H1 (cell line): ENCODE data around the gene GJB3. TPM values are rescaled to one million over a fixed set of nuclear protein-coding genes. Genes with fewer than 3 reads are reported as not detected.
A peak's percentile ranks its signal among the peaks of the same experiment; 100 is the strongest.

ENCODE experiments used
- CTCF ChIA-PET: fragments of 300-600 bp; sonication (Branson Sonifier 250); formaldehyde crosslinking; loops from one replicate; lab custom pipeline; 2021; ENCODE audit not compliant: partially characterized antibody; lab: Charles Lee
- POLR2A ChIA-PET: fragments of 300-600 bp; sonication (Branson Sonifier 250); formaldehyde crosslinking; loops from one replicate; lab custom pipeline; 2021; ENCODE audit warnings: inconsistent platforms; ENCODE audit not compliant: partially characterized antibody; lab: Charles Lee
- DNase-seq, 2 experiments: peaks; one replicate each; pipeline versions ENCODE4 v3.0.0 to v3.0.0-alpha.2; 2010 to 2022; ENCODE audit warnings: low spot score in 2 of 2, low read depth in 1 of 2, mixed read lengths in 1 of 2
- FAIRE-seq: peaks from 2 replicates; lab custom pipeline; 2011; peaks lifted over from hg19 to GRCh38; lab: Jason Lieb, UNC
- H2AFZ ChIP-seq: 2 replicates; pipeline ENCODE4 v1.8.1; 2012; ENCODE audit warnings: low read length, inconsistent platforms
- H2AK5ac ChIP-seq: 2 replicates; pipeline ENCODE4 v1.6.1; 2013; ENCODE audit warnings: low read depth, low read length
- H2BK120ac ChIP-seq: replicated peaks from 2 replicates; pipeline ENCODE3; 2013; ENCODE audit warnings: low read depth, low read length, inconsistent platforms
- H2BK12ac ChIP-seq: 2 replicates; pipeline ENCODE4 v1.6.1; 2013; ENCODE audit warnings: low read depth, low read length
- H2BK15ac ChIP-seq: 2 replicates; pipeline ENCODE4 v1.6.1; 2013; ENCODE audit warnings: low read length
- H2BK20ac ChIP-seq: 2 replicates; pipeline ENCODE4 v1.6.1; 2013; ENCODE audit warnings: low read length
- H2BK5ac ChIP-seq: 2 replicates; pipeline ENCODE4 v1.6.1; 2013; ENCODE audit warnings: low read depth, low read length
- H3K14ac ChIP-seq: 2 replicates; pipeline ENCODE4 v1.6.1; 2013; ENCODE audit warnings: inconsistent platforms; ENCODE audit not compliant: insufficient read length
- H3K18ac ChIP-seq: 2 replicates; pipeline ENCODE4 v1.6.1; 2013; ENCODE audit warnings: low read length; ENCODE audit errors: extremely low read depth
- H3K23ac ChIP-seq: 2 replicates; pipeline ENCODE4 v1.6.1; 2013; ENCODE audit warnings: inconsistent platforms; ENCODE audit not compliant: insufficient read length
- H3K23me2 ChIP-seq: 2 replicates; pipeline ENCODE4 v1.6.1; 2013; ENCODE audit warnings: low read depth, low read length
- H3K27ac ChIP-seq: 2 replicates; pipeline ENCODE4 v1.6.1; 2011; ENCODE audit warnings: low read depth, low read length, inconsistent platforms
- H3K27me3 ChIP-seq, 4 experiments: replicated peaks in 1 of 4; 1 replicate in 1 of 4; 2 replicates in 3 of 4; pipeline versions ENCODE4 v1.6.1 to v1.8.1; 2011 to 2013; ENCODE audit warnings: low read length in 3 of 4, mild to moderate bottlenecking in 3 of 4, inconsistent platforms in 2 of 4, mixed read lengths in 2 of 4, moderate library complexity in 1 of 4; ENCODE audit not compliant: control insufficient read depth in 3 of 4, insufficient read depth in 3 of 4; ENCODE audit errors: extremely low read depth in 1 of 4
- H3K36me3 ChIP-seq, 4 experiments: 2 replicates each; pipeline versions ENCODE4 v1.6.1 to v1.8.1; 2011 to 2013; ENCODE audit warnings: mild to moderate bottlenecking in 4 of 4, low read length in 3 of 4, moderate library complexity in 2 of 4, control low read depth in 1 of 4, inconsistent platforms in 1 of 4; ENCODE audit not compliant: insufficient read depth in 4 of 4, control insufficient read depth in 2 of 4
- H3K4ac ChIP-seq: replicated peaks from 2 replicates; pipeline ENCODE3; 2013; ENCODE audit warnings: low read length, low read depth, mixed read lengths, inconsistent platforms; ENCODE audit not compliant: insufficient read length
- H3K4me1 ChIP-seq, 4 experiments: replicated peaks in 1 of 4; 1 replicate in 1 of 4; 2 replicates in 3 of 4; pipeline versions ENCODE4 v1.6.1 to v1.8.1; 2011 to 2013; ENCODE audit warnings: low read length in 3 of 4, inconsistent platforms in 2 of 4, mixed read lengths in 1 of 4; ENCODE audit not compliant: insufficient read depth in 4 of 4, control insufficient read depth in 3 of 4
- H3K4me2 ChIP-seq, 2 experiments: 2 replicates each; pipeline versions ENCODE4 v1.6.1 to v1.8.1; 2011 to 2013; ENCODE audit warnings: low read depth in 2 of 2, low read length in 2 of 2, control low read depth in 1 of 2, inconsistent platforms in 1 of 2, mild to moderate bottlenecking in 1 of 2; ENCODE audit not compliant: insufficient read depth in 1 of 2
- H3K4me3 ChIP-seq, 4 experiments: fragments of 200-600, 300-600 bp in 1 of 4; sonication (generic), shearing (Covaris generic), sonication (Bioruptor Twin) in 1 of 4; 2 replicates each; pipeline versions ENCODE4 v1.5.1 to v1.8.1; 2011 to 2016; ENCODE audit warnings: low read length in 4 of 4, low read depth in 3 of 4, control low read depth in 2 of 4, inconsistent platforms in 2 of 4, mild to moderate bottlenecking in 2 of 4, mixed read lengths in 1 of 4, moderate library complexity in 1 of 4; ENCODE audit not compliant: insufficient read depth in 2 of 4; ENCODE audit errors: extremely low read depth in 1 of 4
- H3K56ac ChIP-seq: replicated peaks from 2 replicates; pipeline ENCODE3; 2013; ENCODE audit warnings: low read depth, mild to moderate bottlenecking, mixed read lengths, low read length, inconsistent platforms; ENCODE audit not compliant: insufficient read length
- H3K79me1 ChIP-seq: 2 replicates; pipeline ENCODE4 v1.6.1; 2013; ENCODE audit warnings: low read depth, low read length, control low read depth
- H3K79me2 ChIP-seq, 2 experiments: 2 replicates each; pipeline versions ENCODE4 v1.6.1 to v1.8.1; 2012 to 2013; ENCODE audit warnings: low read length in 2 of 2, mild to moderate bottlenecking in 2 of 2, inconsistent platforms in 1 of 2; ENCODE audit not compliant: insufficient read depth in 2 of 2, control insufficient read depth in 1 of 2
- H3K9ac ChIP-seq, 4 experiments: replicated peaks in 1 of 4; 1 replicate in 1 of 4; 2 replicates in 3 of 4; pipeline versions ENCODE4 v1.6.1 to v1.8.1; 2011 to 2013; ENCODE audit warnings: low read depth in 3 of 4, low read length in 3 of 4, control low read depth in 2 of 4, mild to moderate bottlenecking in 2 of 4, moderate library complexity in 2 of 4, inconsistent platforms in 1 of 4; ENCODE audit errors: extremely low read depth in 1 of 4
- H3K9me3 ChIP-seq, 2 experiments: 2 replicates each; pipeline versions ENCODE4 v1.6.1 to v1.8.1; 2012 to 2013; ENCODE audit warnings: mild to moderate bottlenecking in 2 of 2, moderate library complexity in 2 of 2, control low read depth in 1 of 2, inconsistent platforms in 1 of 2, low read depth in 1 of 2, low read length in 1 of 2, mixed read lengths in 1 of 2; ENCODE audit not compliant: insufficient read depth in 2 of 2
- H4K20me1 ChIP-seq, 2 experiments: replicated peaks in 1 of 2; 2 replicates each; pipeline versions ENCODE3 to v1.8.1; 2011 to 2013; ENCODE audit warnings: inconsistent platforms in 2 of 2, low read length in 2 of 2, mild to moderate bottlenecking in 1 of 2; ENCODE audit not compliant: insufficient read depth in 2 of 2, control insufficient read depth in 1 of 2
- H4K5ac ChIP-seq: 2 replicates; pipeline ENCODE4 v1.6.1; 2013; ENCODE audit warnings: low read length, low read depth, mixed read lengths, inconsistent platforms; ENCODE audit not compliant: insufficient read length
- H4K8ac ChIP-seq: 2 replicates; pipeline ENCODE4 v1.8.0; 2013; ENCODE audit warnings: mild to moderate bottlenecking, moderate library complexity, low read length, inconsistent platforms; ENCODE audit not compliant: insufficient read depth; ENCODE audit errors: extremely low read depth
- H4K91ac ChIP-seq: replicated peaks from 2 replicates; pipeline ENCODE3; 2013; ENCODE audit warnings: low read length, mixed read lengths, inconsistent platforms; ENCODE audit not compliant: insufficient read length
- ATF3 ChIP-seq: IDR thresholded peaks from 2 replicates; pipeline ENCODE4 v1.6.1; 2011; ENCODE audit warnings: low read depth, mild to moderate bottlenecking, low read length; ENCODE audit not compliant: insufficient read depth
- BCL11A ChIP-seq, 2 experiments: IDR thresholded peaks; one replicate each; pipeline ENCODE4 v1.6.1; 2011; ENCODE audit warnings: low read depth in 2 of 2, low read length in 2 of 2, mild to moderate bottlenecking in 2 of 2
- E2F6 ChIP-seq: IDR thresholded peaks from 2 replicates; pipeline ENCODE4 v1.6.1; 2012; ENCODE audit warnings: inconsistent platforms
- EZH2 ChIP-seq: fragments of 200-600 bp; sonication (generic); IDR thresholded peaks from 2 replicates; pipeline ENCODE4 v1.7.1; 2012; ENCODE audit warnings: low read depth, mild to moderate bottlenecking, moderate library complexity, low read length, inconsistent platforms; ENCODE audit not compliant: severe bottlenecking
- GABPA ChIP-seq: IDR thresholded peaks from 2 replicates; pipeline ENCODE4 v1.6.1; 2011; ENCODE audit warnings: mild to moderate bottlenecking, low read length, moderate library complexity, borderline replicate concordance; ENCODE audit not compliant: insufficient read depth
- TCF12 ChIP-seq: IDR thresholded peaks from 2 replicates; pipeline ENCODE4 v1.6.1; 2011; ENCODE audit warnings: low read depth, mild to moderate bottlenecking, low read length
- WGBS, 2 experiments: shearing (Covaris generic) in 1 of 2; methylation state at CpG; one replicate each; pipeline versions ENCODE4 v1.1.6 to v1.1.7; 2013 to 2015; ENCODE audit warnings: low lambda C conversion rate in 2 of 2, mixed read lengths in 2 of 2, inconsistent platforms in 1 of 2, low coverage in 1 of 2, missing lambda C conversion rate in 1 of 2; ENCODE audit not compliant: insufficient replicate concordance in 2 of 2, insufficient coverage in 1 of 2, insufficient read length in 1 of 2; ENCODE audit errors: extremely low coverage in 1 of 2, missing lambda C conversion rate in 1 of 2; 5-methylcytosine and 5-hydroxymethylcytosine counted together
- polyA plus RNA-seq, 7 experiments: library from polyadenylated mRNA; depleted of rRNA in 3 of 7; stranded (reverse) in 5 of 7; unstranded in 2 of 7; fragments of >200 nt in 5 of 7; fragments of 200-250 nt in 2 of 7; gene quantifications; 1 replicate in 5 of 7; 2 replicates in 1 of 7; 4 replicates in 1 of 7; pipeline versions ENCODE4 v1.2.1 to v1.2.3, GENCODE V29; 2011 to 2013; ENCODE audit warnings: missing spikeins in 2 of 7, mixed read lengths in 2 of 7
- total RNA-seq: library from RNA; stranded (reverse); fragmentation: NEBNext Ultra II Directional; extraction: Animal tissue kit (Norgen Biotek cat#: 25700); gene quantifications from 2 replicates; pipeline ENCODE4 v1.2.1, GENCODE V29; 2021

Gene GJB3
- total and polyA plus RNA-seq, 2 of the 8 experiments (the other 6 are each of a cell fraction or from before 2014, with no cell fraction given) = 0.93 to 1.6 TPM

- POLR2A ChIA-PET = no interaction called here
- no peak overlapping the region for H2BK20ac ChIP-seq
- WGBS, 2 experiments = 100% methylated on average over 3 of the region's 3 CpGs; no CpG with 5 or more reads in 1 of the 2 experiments
Observed at GRCh38 chr1:34776911-34777310, 4.1 kb upstream of the GJB3 start.

More at GRCh38 chr1:34776911-34777310, 4.1 kb upstream of the GJB3 start:
- Histone ChIP-seq H3K27ac (no peak overlapping the region), H2BK5ac (0 out of 2 replicates have a peak overlapping the region, but pooled peaks have one; percentile 8), H3K9ac (no peak overlapping the region), H3K18ac (no peak overlapping the region), H4K91ac (no peak overlapping the region), H3K4me1 (peaks cover 0 to 7% (median 2%) of the 10 kb centered on the region in 4 experiments; a peak in 3 of 7 replicates), H3K79me1 (no peaks in the 10 kb centered on the region), H3K23ac (no peak overlapping the region), H3K79me2 (no peaks in the 10 kb centered on the region), H3K14ac (no peak overlapping the region), H2BK120ac (no peak overlapping the region), H2AK5ac (no peak overlapping the region), H3K4me2 (no peak overlapping the region), H3K4ac (no peak overlapping the region), H2BK12ac (0 out of 2 replicates have a peak overlapping the region, but pooled peaks have one; percentile 17), H3K36me3 (no peaks in the 10 kb centered on the region), H4K5ac (no peak overlapping the region), H3K27me3 (peaks cover 0 to 18% (median 7%) of the 10 kb centered on the region in 4 experiments; a peak in 5 of 7 replicates), H4K8ac (no peak overlapping the region), H3K9me3 (no peaks in the 10 kb centered on the region), H3K4me3 (no peak overlapping the region), H2AFZ (no peak overlapping the region), H3K56ac (no peak overlapping the region), H2BK15ac (no peak overlapping the region), H3K23me2 (peaks cover 14% of the 10 kb centered on the region; the same call in 1 of the 2 replicates), H4K20me1 (no peaks in the 10 kb centered on the region)
- no peak for DNase-seq
- TF ChIP-seq TCF12 (no peak), GABPA (no peak), BCL11A (IDR thresholded peaks at IDR 0.05; ENCODE audit: low read depth in 2 of 2, low read length in 2 of 2) (no peak), EZH2 (no peak), ATF3 (no peak), E2F6 (no peak)
- CTCF ChIA-PET = interaction anchor here (1.2 kb wide), 1 partner anchor 10 kb away, joined by 5 read pairs; no protein-coding TSS in a partner anchor
- FAIRE-seq = no peak
